ENCODE results near the gene ELK4. TPM values are rescaled to one million over a fixed set of nuclear protein-coding genes. Genes with fewer than 3 reads are reported as not detected.

ELK4 gene
- total RNA-seq, 1 experiment from 2014 or later = 122 TPM

GRCh38 chr1:205658943-205659581 is 27.3 kb upstream of the ELK4 start:
- TF ChIP-seq CTCF (IDR thresholded peaks at IDR 0.05; ENCODE audit: unreplicated experiment) = peak; percentile 82
- Mint-ChIP-seq H3K4me3 (ENCODE audit: low read depth, unreplicated experiment) (no peak overlapping the region), H3K27ac (ENCODE audit: unreplicated experiment) (no peak overlapping the region), H3K4me1 (ENCODE audit: low read depth, unreplicated experiment) (peaks cover 35% of the 10 kb centered on the region), H3K9me3 (ENCODE audit: low read depth, unreplicated experiment) (no peaks in the 10 kb centered on the region), H3K27me3 (ENCODE audit: unreplicated experiment) (no peaks in the 10 kb centered on the region), H3K36me3 (ENCODE audit: insufficient read depth, unreplicated experiment) (peaks cover 28% of the 10 kb centered on the region)
- no TSS peak for BruUV-seq (replicated peaks)
- intact Hi-C loops (cut with micrococcal nuclease; ENCODE audit: unreplicated experiment) = loop anchor here (1.0 kb wide), 2 partner anchors 52 to 130 kb away; no protein-coding TSS in a partner anchor
- CTCF ChIA-PET = interaction anchor here (0.6 to 6.9 kb wide), 26 partner anchors 9 to 318 kb away, joined by 3 to 146 read pairs (median 6); partner anchors contain the start of genes ELK4 and SLC45A3
- peak; percentile 89 for DNase-seq

GRCh38 chr1:205656236-205656635 is 24.4 kb upstream of the ELK4 start:
- no peak overlapping the region for H3K4me3 Mint-ChIP-seq (ENCODE audit: low read depth, unreplicated experiment)
- BruUV-seq (replicated peaks) = no TSS peak
- no peaks in the 10 kb centered on the region for H3K27me3 Mint-ChIP-seq (ENCODE audit: unreplicated experiment)
- intact Hi-C loops (cut with micrococcal nuclease; ENCODE audit: unreplicated experiment) = no loop called here
- no peak for TF ChIP-seq CTCF (IDR thresholded peaks at IDR 0.05; ENCODE audit: unreplicated experiment)
- H3K36me3 Mint-ChIP-seq (ENCODE audit: insufficient read depth, unreplicated experiment) = peaks cover 15% of the 10 kb centered on the region
- H3K27ac Mint-ChIP-seq (ENCODE audit: unreplicated experiment) = no peak overlapping the region
- H3K9me3 Mint-ChIP-seq (ENCODE audit: low read depth, unreplicated experiment) = no peaks in the 10 kb centered on the region
- DNase-seq = no peak
- peaks cover 9% of the 10 kb centered on the region for H3K4me1 Mint-ChIP-seq (ENCODE audit: low read depth, unreplicated experiment)
- CTCF ChIA-PET = interaction anchor here (1.5 to 6.9 kb wide), 3 partner anchors 55 to 119 kb away, joined by 3 to 146 read pairs (median 3); no protein-coding TSS in a partner anchor

- CTCF ChIA-PET = interaction anchor here (1.0 kb wide), 1 partner anchor 57 kb away, joined by 3 read pairs; no protein-coding TSS in a partner anchor
- H3K36me3 Mint-ChIP-seq (ENCODE audit: insufficient read depth, unreplicated experiment) = peaks cover 8% of the 10 kb centered on the region
These were observed 21.2 kb upstream of the ELK4 start for GRCh38 chr1:205652984-205653383.

GRCh38 chr1:205650241-205650640 is 18.4 kb upstream of the ELK4 start:
- BruUV-seq (replicated peaks) = no TSS peak
- Mint-ChIP-seq H3K9me3 (ENCODE audit: low read depth, unreplicated experiment) (no peaks in the 10 kb centered on the region), H3K4me1 (ENCODE audit: low read depth, unreplicated experiment) (no peaks in the 10 kb centered on the region), H3K36me3 (ENCODE audit: insufficient read depth, unreplicated experiment) (peaks cover 8% of the 10 kb centered on the region), H3K4me3 (ENCODE audit: low read depth, unreplicated experiment) (no peak overlapping the region), H3K27me3 (ENCODE audit: unreplicated experiment) (no peaks in the 10 kb centered on the region), H3K27ac (ENCODE audit: unreplicated experiment) (no peak overlapping the region)
- intact Hi-C loops (cut with micrococcal nuclease; ENCODE audit: unreplicated experiment) = no loop called here
- TF ChIP-seq CTCF (IDR thresholded peaks at IDR 0.05; ENCODE audit: unreplicated experiment) = no peak
- CTCF ChIA-PET = interaction anchor here (0.6 to 0.7 kb wide), 3 partner anchors 27 to 1978 kb away, joined by 3 to 5 read pairs (median 4); no protein-coding TSS in a partner anchor
- no peak for DNase-seq

More at GRCh38 chr1:205652984-205653383, 21.2 kb upstream of the ELK4 start:
- intact Hi-C loops (cut with micrococcal nuclease; ENCODE audit: unreplicated experiment) = no loop called here
- Mint-ChIP-seq H3K27me3 (ENCODE audit: unreplicated experiment) (no peaks in the 10 kb centered on the region), H3K9me3 (ENCODE audit: low read depth, unreplicated experiment) (no peaks in the 10 kb centered on the region), H3K4me1 (ENCODE audit: low read depth, unreplicated experiment) (no peaks in the 10 kb centered on the region), H3K4me3 (ENCODE audit: low read depth, unreplicated experiment) (no peak overlapping the region), H3K27ac (ENCODE audit: unreplicated experiment) (no peak overlapping the region)
- BruUV-seq (replicated peaks) = no TSS peak
- TF ChIP-seq CTCF (IDR thresholded peaks at IDR 0.05; ENCODE audit: unreplicated experiment) = no peak
- DNase-seq = no peak
